HCT116 (cell line): ENCODE data around the gene F10. TPM values are rescaled to one million over a fixed set of nuclear protein-coding genes. Genes with fewer than 3 reads are reported as not detected.

Source experiments
- ATAC-seq: fragments of 200-7000 bp; cut with Tn5 transposase; 2 replicates; pipeline ENCODE4 v1.9.1; 2020; ENCODE audit warnings: mild to moderate bottlenecking, moderate library complexity
- BruUV-seq: library from RNA; stranded (reverse); fragments of 400-500 nt; replicated peaks from 2 replicates; lab custom pipeline; 2021; lab: Mats Ljungman, UMichigan
- CTCF ChIA-PET: fragments of 300-600 bp; sonication (Branson Sonifier 250); formaldehyde crosslinking; loops from one replicate; lab custom pipeline; 2021; ENCODE audit warnings: antibody characterized with exemption; lab: Charles Lee
- POLR2A ChIA-PET: fragments of 300-600, 350-600 bp; sonication (Branson Sonifier 250); formaldehyde crosslinking; loops from one replicate; lab custom pipeline; 2021; ENCODE audit warnings: antibody characterized with exemption; lab: Charles Lee
- RAD21 ChIA-PET, 2 experiments: fragments of 300-600 bp; sonication (Branson Sonifier 250); formaldehyde crosslinking; loops; one replicate each; lab custom pipeline; 2023; ENCODE audit warnings: low total read pairs in 2 of 2; ENCODE audit not compliant: uncharacterized antibody in 2 of 2, unreplicated experiment in 2 of 2, low non-redundant PET in 1 of 2; lab: Charles Lee
- DNase-seq: peaks from one replicate; pipeline ENCODE4 v3.0.0-alpha.2; 2010; ENCODE audit warnings: low read depth, low spot score
- H2AFZ ChIP-seq: fragments of 200-600 bp; shearing (Covaris generic), sonication (generic); 2 replicates; pipeline ENCODE4 v1.6.1; 2017; ENCODE audit warnings: low read depth, mixed run types, mixed read lengths, antibody characterized with exemption, low read length; ENCODE audit not compliant: poor library complexity, severe bottlenecking
- H3K27ac ChIP-seq: 2 replicates; pipeline ENCODE4 v1.5.1; 2012; ENCODE audit warnings: low read depth, low read length
- H3K27me3 ChIP-seq: fragments of 200-600 bp; sonication (generic); 2 replicates; pipeline ENCODE4 v1.6.1; 2016; ENCODE audit warnings: mixed run types, low read length, mixed read lengths; ENCODE audit not compliant: insufficient read depth
- H3K36me3 ChIP-seq, 2 experiments: fragments of 200-500 bp in 1 of 2; fragments of 200-600 bp in 1 of 2; sonication (Bioruptor generic) in 1 of 2; sonication (generic) in 1 of 2; 2 replicates each; pipeline versions ENCODE4 v1.5.1 to v1.6.1; 2014 to 2016; ENCODE audit warnings: low read length in 2 of 2, inconsistent platforms in 1 of 2, mixed read lengths in 1 of 2, mixed run types in 1 of 2; ENCODE audit not compliant: insufficient read depth in 2 of 2, control insufficient read depth in 1 of 2
- H3K4me1 ChIP-seq, 2 experiments: fragments of 200-600 bp in 1 of 2; sonication (generic) in 1 of 2; 2 replicates each; pipeline versions ENCODE4 v1.5.1 to v1.6.1; 2012 to 2017; ENCODE audit warnings: low read length in 2 of 2, inconsistent platforms in 1 of 2, mild to moderate bottlenecking in 1 of 2, mixed read lengths in 1 of 2, mixed run types in 1 of 2, moderate library complexity in 1 of 2; ENCODE audit not compliant: insufficient read depth in 2 of 2, control insufficient read depth in 1 of 2
- H3K4me2 ChIP-seq: fragments of 200-600 bp; sonication (generic); 2 replicates; pipeline ENCODE4 v1.6.1; 2017; ENCODE audit warnings: mixed run types, low read length, mixed read lengths
- H3K4me3 ChIP-seq, 2 experiments: fragments of 200-600 bp in 1 of 2; sonication (generic) in 1 of 2; replicated peaks in 1 of 2; 2 replicates each; pipeline ENCODE4 v1.5.1; 2011 to 2016; ENCODE audit warnings: low read length in 2 of 2, control low read depth in 1 of 2, low read depth in 1 of 2, mild to moderate bottlenecking in 1 of 2, mixed read lengths in 1 of 2, mixed run types in 1 of 2
- H3K79me2 ChIP-seq: fragments of 200-600 bp; sonication (generic); 2 replicates; pipeline ENCODE4 v1.6.1; 2017; ENCODE audit warnings: mild to moderate bottlenecking, mixed run types, low read length, moderate library complexity, mixed read lengths; ENCODE audit not compliant: insufficient read depth
- H3K9ac ChIP-seq: fragments of 200-600 bp; sonication (generic); 2 replicates; pipeline ENCODE4 v1.6.1; 2016; ENCODE audit warnings: low read length, mixed read lengths
- H3K9me2 ChIP-seq: fragments of 200-600 bp; sonication (generic), shearing (Covaris generic); 2 replicates; pipeline ENCODE4 v1.6.1; 2017; ENCODE audit warnings: mixed run types, mild to moderate bottlenecking, moderate library complexity; ENCODE audit not compliant: insufficient read depth
- H3K9me3 ChIP-seq, 2 experiments: fragments of 200-500 bp in 1 of 2; fragments of 200-600 bp in 1 of 2; sonication (Bioruptor generic) in 1 of 2; sonication (generic) in 1 of 2; 2 replicates each; pipeline ENCODE4 v1.6.1; 2014 to 2017; ENCODE audit warnings: low read length in 2 of 2, mixed read lengths in 2 of 2, inconsistent platforms in 1 of 2, low read depth in 1 of 2, mild to moderate bottlenecking in 1 of 2, mixed run types in 1 of 2, moderate library complexity in 1 of 2; ENCODE audit not compliant: control insufficient read depth in 1 of 2, insufficient read depth in 1 of 2
- H4K20me1 ChIP-seq: fragments of 200-600 bp; sonication (generic), shearing (Covaris generic); 2 replicates; pipeline ENCODE4 v1.6.1; 2017; ENCODE audit warnings: mixed run types, mild to moderate bottlenecking, moderate library complexity; ENCODE audit not compliant: insufficient read depth
- CBX3 ChIP-seq: IDR thresholded peaks from 2 replicates; pipeline ENCODE4 v1.6.1; 2012; ENCODE audit warnings: low read depth
- EZH2 ChIP-seq: fragments of 200-600 bp; sonication (generic); IDR thresholded peaks from 2 replicates; pipeline ENCODE4 v1.6.1; 2017; ENCODE audit warnings: antibody characterized with exemption, mixed run types
- EZH2phosphoT487 ChIP-seq: fragments of 200-600 bp; IDR thresholded peaks from 2 replicates; pipeline ENCODE4 v1.6.1; 2018; ENCODE audit warnings: antibody characterized with exemption, borderline replicate concordance
- FOSL1 ChIP-seq: IDR thresholded peaks from 2 replicates; pipeline ENCODE4 v1.6.1; 2012; ENCODE audit warnings: low read depth
- JUND ChIP-seq: IDR thresholded peaks from 2 replicates; pipeline ENCODE4 v1.6.1; 2012
- POLR2A ChIP-seq: IDR thresholded peaks from 2 replicates; pipeline ENCODE4 v1.7.0; 2011; ENCODE audit warnings: borderline replicate concordance; ENCODE audit not compliant: insufficient read depth, insufficient read length; ENCODE audit errors: extremely low read depth
- POLR2AphosphoS5 ChIP-seq: IDR thresholded peaks from 2 replicates; pipeline ENCODE4 v1.6.1; 2011; ENCODE audit warnings: mild to moderate bottlenecking, low read depth, low read length, moderate library complexity
- RAD21 ChIP-seq: IDR thresholded peaks from 2 replicates; pipeline ENCODE4 v1.6.1; 2012; ENCODE audit warnings: low read depth, mild to moderate bottlenecking
- SIN3A ChIP-seq: IDR thresholded peaks from 2 replicates; pipeline ENCODE4 v1.6.1; 2012; ENCODE audit warnings: low read depth
- SRF ChIP-seq: IDR thresholded peaks from 2 replicates; pipeline ENCODE4 v1.6.1; 2012; ENCODE audit warnings: low read depth
- TCF7L2 ChIP-seq: IDR thresholded peaks from 2 replicates; pipeline ENCODE4 v1.7.0; 2011; ENCODE audit warnings: borderline replicate concordance, inconsistent platforms; ENCODE audit not compliant: insufficient read depth, insufficient read length; ENCODE audit errors: extremely low read depth
- YY1 ChIP-seq: IDR thresholded peaks from 2 replicates; pipeline ENCODE4 v1.6.1; 2011; ENCODE audit warnings: low read length, low read depth, moderate library complexity, mild to moderate bottlenecking; ENCODE audit not compliant: insufficient replicate concordance; ENCODE audit errors: extremely low read depth
- ZFX ChIP-seq: fragments of 450-650 bp; IDR thresholded peaks from 2 replicates; pipeline ENCODE4 v1.6.1; 2017
- ZNF274 ChIP-seq: fragments of 200-500 bp; sonication (Bioruptor generic); IDR thresholded peaks from 2 replicates; pipeline ENCODE4 v1.6.1; 2014; ENCODE audit warnings: mild to moderate bottlenecking, low read depth, low read length, inconsistent platforms
- intact Hi-C: fragments of 100-400 bp; cut with micrococcal nuclease; formaldehyde crosslinking; loops from 2 replicates; pipeline ENCODE4 v1.10.0; 2022
- total RNA-seq: library from RNA; stranded (reverse); gene quantifications from one replicate; pipeline ENCODE4 v1.2.1, GENCODE V29; 2021; ENCODE audit not compliant: unreplicated experiment
- TF ChIP-seq, protein P1 (sequence below): IDR thresholded peaks from 2 replicates; pipeline ENCODE4 v1.6.1; 2012; ENCODE audit warnings: low read depth
- TF ChIP-seq, protein P2 (sequence below): IDR thresholded peaks from 2 replicates; pipeline ENCODE4 v1.6.1; 2012
- TF ChIP-seq, protein P3 (sequence below): IDR thresholded peaks from 2 replicates; pipeline ENCODE4 v1.6.1; 2012
- TF ChIP-seq, protein P4 (sequence below), 3 experiments: fragments of 200-600 bp in 1 of 3; sonication (generic) in 1 of 3; IDR thresholded peaks in 2 of 3; conservative IDR thresholded peaks in 1 of 3; 2 replicates each; pipeline ENCODE4 v1.5.1; 2012 to 2017; ENCODE audit warnings: low read depth in 2 of 3, low read length in 2 of 3, antibody characterized with exemption in 1 of 3, borderline replicate concordance in 1 of 3, control low read depth in 1 of 3, mild to moderate bottlenecking in 1 of 3, mixed read lengths in 1 of 3, mixed run types in 1 of 3, moderate library complexity in 1 of 3; ENCODE audit not compliant: insufficient read depth in 1 of 3

Gene F10
- total RNA-seq, 1 experiment from 2014 or later, result 4.0 TPM

DNA sequence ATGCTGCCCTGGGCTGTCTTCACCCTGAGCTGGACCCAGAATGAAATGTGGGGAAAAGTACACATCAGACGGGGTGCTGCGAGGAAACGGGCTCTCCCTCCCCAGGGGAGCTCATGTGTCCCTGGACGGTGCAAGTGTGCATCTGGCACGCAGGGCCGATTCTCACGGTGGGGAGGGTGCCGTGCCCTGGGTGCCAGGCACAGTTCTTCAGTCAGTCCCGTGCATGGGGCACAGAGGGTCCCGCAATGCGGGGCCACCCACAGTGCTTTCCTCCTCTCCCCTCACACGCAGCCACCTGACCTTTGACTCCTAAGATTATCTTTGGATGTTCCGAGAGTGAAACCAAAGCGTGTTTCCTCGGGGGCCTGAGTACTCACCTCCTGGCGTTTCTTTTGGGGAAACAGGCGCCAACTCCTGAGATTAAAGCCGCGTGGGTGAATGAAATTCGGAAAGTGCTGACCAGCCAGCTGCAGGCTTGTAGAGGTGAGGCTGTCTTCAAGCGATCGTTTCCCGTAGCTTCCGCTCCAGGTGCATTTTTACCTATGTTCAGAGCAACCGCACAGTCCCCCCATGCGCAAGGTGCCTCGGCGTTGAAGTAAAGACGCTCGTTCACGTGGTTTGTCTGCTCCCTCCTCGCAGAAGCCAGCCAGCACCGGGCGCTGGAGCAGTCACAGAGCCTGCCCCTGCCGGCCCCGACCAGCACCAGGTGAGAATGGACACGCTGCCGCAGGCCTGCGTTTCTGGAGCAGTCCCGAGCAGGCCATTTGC, 34.5 kb upstream of the F10 start:
- DNase-seq (no peak), ATAC-seq (no peak)
- RAD21 ChIA-PET, result no interaction called here
- Histone ChIP-seq H3K4me3 (no peak overlapping the region), H3K4me1 (peaks cover 7 to 11% of the 10 kb centered on the region in 2 experiments; a peak in 3 of 4 replicates), H3K4me2 (no peak overlapping the region), H3K9me2 (no peaks in the 10 kb centered on the region), H3K27ac (no peak overlapping the region), H3K9me3 (no peaks in the 10 kb centered on the region), H4K20me1 (no peaks in the 10 kb centered on the region), H3K79me2 (no peaks in the 10 kb centered on the region), H2AFZ (no peak overlapping the region), H3K9ac (no peak overlapping the region), H3K27me3 (no peaks in the 10 kb centered on the region), H3K36me3 (no peaks in the 10 kb centered on the region)
- BruUV-seq, result no TSS peak
- POLR2A ChIA-PET, result no interaction called here
- CTCF ChIA-PET, result no interaction called here
- intact Hi-C loops, result loop anchor here (10.0 kb wide), 1 partner anchor 67 kb away; the partner anchor contains the start of gene PROZ
- TF ChIP-seq SIN3A (no peak), EZH2phosphoT487 (no peak), POLR2A (no peak), RAD21 (no peak), ZNF274 (no peak), SRF (no peak), ZFX (no peak), EZH2 (no peak), POLR2AphosphoS5 (no peak), TCF7L2 (no peak), JUND (no peak), YY1 (no peak), CBX3 (no peak), FOSL1 (no peak)
- TF ChIP-seq, protein P1, sequence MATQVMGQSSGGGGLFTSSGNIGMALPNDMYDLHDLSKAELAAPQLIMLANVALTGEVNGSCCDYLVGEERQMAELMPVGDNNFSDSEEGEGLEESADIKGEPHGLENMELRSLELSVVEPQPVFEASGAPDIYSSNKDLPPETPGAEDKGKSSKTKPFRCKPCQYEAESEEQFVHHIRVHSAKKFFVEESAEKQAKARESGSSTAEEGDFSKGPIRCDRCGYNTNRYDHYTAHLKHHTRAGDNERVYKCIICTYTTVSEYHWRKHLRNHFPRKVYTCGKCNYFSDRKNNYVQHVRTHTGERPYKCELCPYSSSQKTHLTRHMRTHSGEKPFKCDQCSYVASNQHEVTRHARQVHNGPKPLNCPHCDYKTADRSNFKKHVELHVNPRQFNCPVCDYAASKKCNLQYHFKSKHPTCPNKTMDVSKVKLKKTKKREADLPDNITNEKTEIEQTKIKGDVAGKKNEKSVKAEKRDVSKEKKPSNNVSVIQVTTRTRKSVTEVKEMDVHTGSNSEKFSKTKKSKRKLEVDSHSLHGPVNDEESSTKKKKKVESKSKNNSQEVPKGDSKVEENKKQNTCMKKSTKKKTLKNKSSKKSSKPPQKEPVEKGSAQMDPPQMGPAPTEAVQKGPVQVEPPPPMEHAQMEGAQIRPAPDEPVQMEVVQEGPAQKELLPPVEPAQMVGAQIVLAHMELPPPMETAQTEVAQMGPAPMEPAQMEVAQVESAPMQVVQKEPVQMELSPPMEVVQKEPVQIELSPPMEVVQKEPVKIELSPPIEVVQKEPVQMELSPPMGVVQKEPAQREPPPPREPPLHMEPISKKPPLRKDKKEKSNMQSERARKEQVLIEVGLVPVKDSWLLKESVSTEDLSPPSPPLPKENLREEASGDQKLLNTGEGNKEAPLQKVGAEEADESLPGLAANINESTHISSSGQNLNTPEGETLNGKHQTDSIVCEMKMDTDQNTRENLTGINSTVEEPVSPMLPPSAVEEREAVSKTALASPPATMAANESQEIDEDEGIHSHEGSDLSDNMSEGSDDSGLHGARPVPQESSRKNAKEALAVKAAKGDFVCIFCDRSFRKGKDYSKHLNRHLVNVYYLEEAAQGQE, result no peak
- TF ChIP-seq, protein P2, sequence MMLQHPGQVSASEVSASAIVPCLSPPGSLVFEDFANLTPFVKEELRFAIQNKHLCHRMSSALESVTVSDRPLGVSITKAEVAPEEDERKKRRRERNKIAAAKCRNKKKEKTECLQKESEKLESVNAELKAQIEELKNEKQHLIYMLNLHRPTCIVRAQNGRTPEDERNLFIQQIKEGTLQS, result no peak
- TF ChIP-seq, protein P3, sequence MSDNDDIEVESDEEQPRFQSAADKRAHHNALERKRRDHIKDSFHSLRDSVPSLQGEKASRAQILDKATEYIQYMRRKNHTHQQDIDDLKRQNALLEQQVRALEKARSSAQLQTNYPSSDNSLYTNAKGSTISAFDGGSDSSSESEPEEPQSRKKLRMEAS, result no peak
- TF ChIP-seq, protein P4, sequence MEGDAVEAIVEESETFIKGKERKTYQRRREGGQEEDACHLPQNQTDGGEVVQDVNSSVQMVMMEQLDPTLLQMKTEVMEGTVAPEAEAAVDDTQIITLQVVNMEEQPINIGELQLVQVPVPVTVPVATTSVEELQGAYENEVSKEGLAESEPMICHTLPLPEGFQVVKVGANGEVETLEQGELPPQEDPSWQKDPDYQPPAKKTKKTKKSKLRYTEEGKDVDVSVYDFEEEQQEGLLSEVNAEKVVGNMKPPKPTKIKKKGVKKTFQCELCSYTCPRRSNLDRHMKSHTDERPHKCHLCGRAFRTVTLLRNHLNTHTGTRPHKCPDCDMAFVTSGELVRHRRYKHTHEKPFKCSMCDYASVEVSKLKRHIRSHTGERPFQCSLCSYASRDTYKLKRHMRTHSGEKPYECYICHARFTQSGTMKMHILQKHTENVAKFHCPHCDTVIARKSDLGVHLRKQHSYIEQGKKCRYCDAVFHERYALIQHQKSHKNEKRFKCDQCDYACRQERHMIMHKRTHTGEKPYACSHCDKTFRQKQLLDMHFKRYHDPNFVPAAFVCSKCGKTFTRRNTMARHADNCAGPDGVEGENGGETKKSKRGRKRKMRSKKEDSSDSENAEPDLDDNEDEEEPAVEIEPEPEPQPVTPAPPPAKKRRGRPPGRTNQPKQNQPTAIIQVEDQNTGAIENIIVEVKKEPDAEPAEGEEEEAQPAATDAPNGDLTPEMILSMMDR (IDR thresholded peaks at IDR 0.05 in 2 of 3, conservative IDR thresholded peaks at IDR 0.05 in 1 of 3; ENCODE audit: borderline replicate concordance in 1 of 3, insufficient read depth in 1 of 3, low read depth in 2 of 3, low read length in 2 of 3), result no peak
